Breast epithelium (tissue), 4 donors: Measurements from ENCODE around the gene C16orf78. TPM values are rescaled to one million over a fixed set of nuclear protein-coding genes. Genes with fewer than 3 reads are reported as not detected.

Experiments used
- DNase-seq, 2 donors: peaks; one replicate each; pipeline ENCODE4 v3.0.0-alpha.2; 2019; ENCODE audit warnings: low spot score in 2 of 2
- H3K27ac ChIP-seq, 2 donors: fragments of 200-600 bp; sonication (generic) in 1 of 2; one replicate each; pipeline ENCODE4 v1.5.1; 2016 to 2019; ENCODE audit warnings: mild to moderate bottlenecking in 1 of 2
- H3K27me3 ChIP-seq, 2 donors: fragments of 200-600 bp; sonication (generic) in 1 of 2; one replicate each; pipeline versions ENCODE4 v1.5.1 to v1.6.0; 2017 to 2019; ENCODE audit warnings: control low read depth in 1 of 2, mild to moderate bottlenecking in 1 of 2
- H3K36me3 ChIP-seq: fragments of 200-600 bp; one replicate; pipeline ENCODE4 v1.5.1; 2019
- H3K4me1 ChIP-seq, 2 donors: fragments of 200-600 bp; sonication (generic); one replicate each; pipeline ENCODE4 v1.5.1; 2016 to 2019; ENCODE audit warnings: control low read depth in 1 of 2
- H3K4me3 ChIP-seq, 3 donors: fragments of 200-600 bp; sonication (generic); 1 replicate in 2 of 3; 2 replicates in 1 of 3; pipeline ENCODE4 v1.5.1; 2016 to 2019; ENCODE audit warnings: mild to moderate bottlenecking in 3 of 3, moderate library complexity in 2 of 3
- H3K9me3 ChIP-seq, 2 donors: fragments of 200-600 bp; sonication (generic) in 1 of 2; one replicate each; pipeline ENCODE4 v1.5.1; 2016 to 2019; ENCODE audit warnings: control low read depth in 1 of 2
- POLR2A ChIP-seq: fragments of 450-650 bp; IDR thresholded peaks from one replicate; pipeline ENCODE4 v1.6.1; 2016; ENCODE audit warnings: antibody characterized with exemption, mild to moderate bottlenecking, moderate library complexity
- POLR2AphosphoS5 ChIP-seq, 3 donors: sonication (generic); formaldehyde crosslinking; IDR thresholded peaks; one replicate each; pipeline ENCODE4 v1.6.1; 2017; ENCODE audit warnings: antibody characterized with exemption in 3 of 3
- intact Hi-C: fragments of 100-400 bp; cut with DNase I; formaldehyde crosslinking; loops from one replicate; pipeline ENCODE4 v1.15.1; 2023; ENCODE audit warnings: low total_unique reads
- total RNA-seq, 3 donors: library from RNA; depleted of rRNA; stranded (reverse); fragments of >200 nt; gene quantifications; one replicate each; pipeline ENCODE4 v1.1.0, GENCODE V29; 2016
- TF ChIP-seq, protein P1 (sequence below), 3 donors: fragments of 450-650 bp; IDR thresholded peaks; one replicate each; pipeline ENCODE4 v1.5.1; 2016 to 2017; ENCODE audit warnings: antibody characterized with exemption in 3 of 3, mild to moderate bottlenecking in 3 of 3, moderate library complexity in 3 of 3

C16orf78 gene
- total RNA-seq, 3 donors from 2014 or later, result not detected

GRCh38 chr16:49338611-49339265 lies 34.9 kb upstream of the C16orf78 start:
- Histone ChIP-seq H3K4me1 (no peaks in the 10 kb centered on the region), H3K27me3 (peaks cover 0 to 42% of the 10 kb centered on the region in 2 donors), H3K36me3 (no peaks in the 10 kb centered on the region), H3K27ac (no peak overlapping the region), H3K4me3 (no peak overlapping the region), H3K9me3 (no peaks in the 10 kb centered on the region)
- no peak for DNase-seq
- intact Hi-C loops, result no loop called here
- TF ChIP-seq POLR2A (no peak), POLR2AphosphoS5 (IDR thresholded peaks at IDR 0.05) (no peak)
- TF ChIP-seq, protein P1, sequence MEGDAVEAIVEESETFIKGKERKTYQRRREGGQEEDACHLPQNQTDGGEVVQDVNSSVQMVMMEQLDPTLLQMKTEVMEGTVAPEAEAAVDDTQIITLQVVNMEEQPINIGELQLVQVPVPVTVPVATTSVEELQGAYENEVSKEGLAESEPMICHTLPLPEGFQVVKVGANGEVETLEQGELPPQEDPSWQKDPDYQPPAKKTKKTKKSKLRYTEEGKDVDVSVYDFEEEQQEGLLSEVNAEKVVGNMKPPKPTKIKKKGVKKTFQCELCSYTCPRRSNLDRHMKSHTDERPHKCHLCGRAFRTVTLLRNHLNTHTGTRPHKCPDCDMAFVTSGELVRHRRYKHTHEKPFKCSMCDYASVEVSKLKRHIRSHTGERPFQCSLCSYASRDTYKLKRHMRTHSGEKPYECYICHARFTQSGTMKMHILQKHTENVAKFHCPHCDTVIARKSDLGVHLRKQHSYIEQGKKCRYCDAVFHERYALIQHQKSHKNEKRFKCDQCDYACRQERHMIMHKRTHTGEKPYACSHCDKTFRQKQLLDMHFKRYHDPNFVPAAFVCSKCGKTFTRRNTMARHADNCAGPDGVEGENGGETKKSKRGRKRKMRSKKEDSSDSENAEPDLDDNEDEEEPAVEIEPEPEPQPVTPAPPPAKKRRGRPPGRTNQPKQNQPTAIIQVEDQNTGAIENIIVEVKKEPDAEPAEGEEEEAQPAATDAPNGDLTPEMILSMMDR (IDR thresholded peaks at IDR 0.05), result no peak

GRCh38 chr16:49340466-49340865 lies 33.1 kb upstream of the C16orf78 start:
- Histone ChIP-seq H3K27me3 (peaks cover 0 to 42% of the 10 kb centered on the region in 2 donors), H3K36me3 (no peaks in the 10 kb centered on the region), H3K9me3 (no peaks in the 10 kb centered on the region), H3K4me1 (no peaks in the 10 kb centered on the region), H3K27ac (no peak overlapping the region), H3K4me3 (no peak overlapping the region)
- intact Hi-C loops, result no loop called here
- TF ChIP-seq POLR2A, result no peak
- no peak for TF ChIP-seq POLR2AphosphoS5 (IDR thresholded peaks at IDR 0.05)
- TF ChIP-seq, protein P1 (IDR thresholded peaks at IDR 0.05), result no peak
- DNase-seq, result no peak

DNA sequence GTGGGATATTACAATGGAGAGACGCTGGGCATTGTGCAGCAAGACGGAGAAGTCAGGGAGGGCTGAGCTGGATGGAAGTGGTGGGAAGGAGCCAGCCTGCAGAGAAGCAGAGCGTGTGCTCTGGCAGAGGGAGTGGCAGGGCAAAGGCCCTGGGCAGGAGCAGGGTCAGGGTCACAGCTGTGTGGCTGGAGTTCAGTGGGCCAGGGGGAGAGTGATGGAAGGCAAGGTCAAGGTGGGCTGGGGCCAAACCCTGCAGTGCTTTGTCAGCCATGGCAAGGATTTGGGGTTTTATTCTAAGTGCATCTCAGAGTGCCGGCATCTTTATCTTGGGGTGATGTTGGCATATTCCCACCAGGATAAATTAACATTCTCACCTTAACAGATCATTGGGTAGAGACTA lies 31.9 kb upstream of the C16orf78 start:
- no peak for TF ChIP-seq POLR2A
- TF ChIP-seq, protein P1 (IDR thresholded peaks at IDR 0.05), result no peak
- TF ChIP-seq POLR2AphosphoS5 (IDR thresholded peaks at IDR 0.05), result no peak
- no peak for DNase-seq
- peaks cover 0 to 48% of the 10 kb centered on the region in 2 donors for H3K27me3 ChIP-seq

GRCh38 chr16:49342336-49343265 lies 31.0 kb upstream of the C16orf78 start:
- no peaks in the 10 kb centered on the region for H3K4me1 ChIP-seq
- H3K4me3 ChIP-seq, result no peak overlapping the region
- H3K36me3 ChIP-seq, result no peaks in the 10 kb centered on the region
- H3K27me3 ChIP-seq, result peaks cover 0 to 57% of the 10 kb centered on the region in 2 donors
- H3K9me3 ChIP-seq, result no peaks in the 10 kb centered on the region
- no peak overlapping the region for H3K27ac ChIP-seq
- DNase-seq, result no peak
- intact Hi-C loops, result no loop called here
- no peak for TF ChIP-seq POLR2A
- TF ChIP-seq, protein P1 (IDR thresholded peaks at IDR 0.05), result no peak
- TF ChIP-seq POLR2AphosphoS5 (IDR thresholded peaks at IDR 0.05), result no peak

More for the DNA sequence above, 31.9 kb upstream of the C16orf78 start:
- Histone ChIP-seq H3K4me3 (no peak overlapping the region), H3K27ac (no peak overlapping the region), H3K9me3 (no peaks in the 10 kb centered on the region), H3K36me3 (no peaks in the 10 kb centered on the region), H3K4me1 (no peaks in the 10 kb centered on the region)
- intact Hi-C loops, result no loop called here

DNA sequence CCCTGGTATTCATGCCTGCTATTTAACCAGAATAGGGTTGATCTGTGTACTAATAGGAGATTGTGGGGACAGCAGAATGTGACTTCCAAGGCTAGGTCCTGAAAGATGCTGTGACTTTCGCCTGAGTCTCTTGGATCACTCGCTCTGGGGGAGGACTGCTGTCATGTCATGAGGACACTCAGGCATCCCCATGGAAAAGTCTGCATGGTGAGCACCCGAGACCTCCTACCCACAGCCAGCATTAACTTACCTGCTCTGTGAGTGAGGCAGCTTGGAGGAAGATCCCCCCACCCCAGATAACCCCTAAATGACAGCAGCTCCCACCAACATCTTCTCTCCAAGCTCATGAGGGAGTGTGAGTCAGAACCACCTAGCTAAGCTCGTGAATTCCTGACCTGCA lies 30.3 kb upstream of the C16orf78 start:
- H3K36me3 ChIP-seq, result no peaks in the 10 kb centered on the region
- peaks cover 0 to 57% of the 10 kb centered on the region in 2 donors for H3K27me3 ChIP-seq
- no peak for DNase-seq
- H3K4me3 ChIP-seq, result no peak overlapping the region
- H3K4me1 ChIP-seq, result no peaks in the 10 kb centered on the region
- TF ChIP-seq, protein P1 (IDR thresholded peaks at IDR 0.05), result no peak
- no peak for TF ChIP-seq POLR2A
- no peak for TF ChIP-seq POLR2AphosphoS5 (IDR thresholded peaks at IDR 0.05)
- H3K27ac ChIP-seq, result no peak overlapping the region
- intact Hi-C loops, result no loop called here
- H3K9me3 ChIP-seq, result no peaks in the 10 kb centered on the region
